Measurements from ENCODE around the gene AHCYL1.

DNA sequence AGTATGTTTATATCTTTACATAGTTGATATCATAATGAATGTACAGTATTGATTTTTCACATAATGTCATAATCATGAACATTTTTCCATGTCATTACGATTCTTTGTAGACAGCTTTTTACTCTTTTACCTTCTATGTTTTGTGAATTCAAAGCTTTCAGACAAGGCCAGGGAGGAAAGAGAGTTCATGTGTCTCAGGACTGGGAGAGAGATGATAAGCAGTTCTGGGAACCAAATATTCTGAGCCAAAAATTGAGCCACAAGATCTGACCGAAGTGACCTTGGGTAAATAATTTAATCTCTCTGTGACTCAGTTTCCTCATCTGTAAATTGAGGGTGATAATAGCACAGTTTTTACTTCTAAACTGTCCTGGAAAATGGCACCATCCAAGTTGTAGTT lies 42.1 kb upstream of the AHCYL1 start:
- TF ChIP-seq, protein P1, sequence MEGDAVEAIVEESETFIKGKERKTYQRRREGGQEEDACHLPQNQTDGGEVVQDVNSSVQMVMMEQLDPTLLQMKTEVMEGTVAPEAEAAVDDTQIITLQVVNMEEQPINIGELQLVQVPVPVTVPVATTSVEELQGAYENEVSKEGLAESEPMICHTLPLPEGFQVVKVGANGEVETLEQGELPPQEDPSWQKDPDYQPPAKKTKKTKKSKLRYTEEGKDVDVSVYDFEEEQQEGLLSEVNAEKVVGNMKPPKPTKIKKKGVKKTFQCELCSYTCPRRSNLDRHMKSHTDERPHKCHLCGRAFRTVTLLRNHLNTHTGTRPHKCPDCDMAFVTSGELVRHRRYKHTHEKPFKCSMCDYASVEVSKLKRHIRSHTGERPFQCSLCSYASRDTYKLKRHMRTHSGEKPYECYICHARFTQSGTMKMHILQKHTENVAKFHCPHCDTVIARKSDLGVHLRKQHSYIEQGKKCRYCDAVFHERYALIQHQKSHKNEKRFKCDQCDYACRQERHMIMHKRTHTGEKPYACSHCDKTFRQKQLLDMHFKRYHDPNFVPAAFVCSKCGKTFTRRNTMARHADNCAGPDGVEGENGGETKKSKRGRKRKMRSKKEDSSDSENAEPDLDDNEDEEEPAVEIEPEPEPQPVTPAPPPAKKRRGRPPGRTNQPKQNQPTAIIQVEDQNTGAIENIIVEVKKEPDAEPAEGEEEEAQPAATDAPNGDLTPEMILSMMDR (IDR thresholded peaks at IDR 0.05): no peak
- no peak for TF ChIP-seq EZH2 (IDR thresholded peaks at IDR 0.05)

All from neural progenitor cell (in vitro differentiated cells).